ENCODE results near the gene GLYR1.

DNA sequence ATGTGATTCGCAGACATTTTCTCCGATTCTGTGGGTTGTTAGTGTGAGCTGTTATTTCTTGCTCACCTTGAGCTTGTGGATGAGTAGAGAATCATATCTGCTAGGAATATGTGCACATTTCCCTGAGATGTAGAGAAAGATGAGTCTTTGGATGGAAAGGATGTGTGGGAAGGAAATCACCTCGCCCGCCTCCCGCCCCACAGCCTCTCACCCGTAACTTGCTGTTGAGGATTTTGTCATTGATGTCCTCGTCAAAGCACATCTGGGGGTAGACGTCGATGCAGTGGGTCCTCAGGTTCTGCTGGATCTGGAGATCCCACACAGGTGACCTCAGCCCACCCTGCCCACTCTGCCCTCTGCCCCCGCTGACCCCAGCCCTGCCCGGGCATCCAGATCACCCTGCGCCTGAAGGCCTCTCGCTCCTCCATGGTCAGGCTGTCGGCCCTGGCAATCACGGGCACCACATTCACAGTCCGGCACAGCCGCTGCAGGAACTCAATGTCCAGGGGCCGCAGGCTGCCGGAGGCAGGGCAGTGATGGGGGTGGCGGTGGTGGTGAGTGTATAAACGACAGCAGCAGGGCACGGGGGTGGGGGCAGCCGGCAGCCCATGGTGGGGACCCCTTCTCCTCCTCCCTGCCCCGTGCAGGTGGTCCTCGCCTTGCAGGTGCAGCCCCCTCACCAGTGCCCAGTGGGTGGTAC lies 63.7 kb downstream of the GLYR1 start:
- TF ChIP-seq POLR2A (IDR thresholded peaks at IDR 0.05) (no peak), EP300 (IDR thresholded peaks at IDR 0.05) (no peak), POLR2AphosphoS5 (IDR thresholded peaks at IDR 0.05) (no peak)
- TF ChIP-seq, protein P1, sequence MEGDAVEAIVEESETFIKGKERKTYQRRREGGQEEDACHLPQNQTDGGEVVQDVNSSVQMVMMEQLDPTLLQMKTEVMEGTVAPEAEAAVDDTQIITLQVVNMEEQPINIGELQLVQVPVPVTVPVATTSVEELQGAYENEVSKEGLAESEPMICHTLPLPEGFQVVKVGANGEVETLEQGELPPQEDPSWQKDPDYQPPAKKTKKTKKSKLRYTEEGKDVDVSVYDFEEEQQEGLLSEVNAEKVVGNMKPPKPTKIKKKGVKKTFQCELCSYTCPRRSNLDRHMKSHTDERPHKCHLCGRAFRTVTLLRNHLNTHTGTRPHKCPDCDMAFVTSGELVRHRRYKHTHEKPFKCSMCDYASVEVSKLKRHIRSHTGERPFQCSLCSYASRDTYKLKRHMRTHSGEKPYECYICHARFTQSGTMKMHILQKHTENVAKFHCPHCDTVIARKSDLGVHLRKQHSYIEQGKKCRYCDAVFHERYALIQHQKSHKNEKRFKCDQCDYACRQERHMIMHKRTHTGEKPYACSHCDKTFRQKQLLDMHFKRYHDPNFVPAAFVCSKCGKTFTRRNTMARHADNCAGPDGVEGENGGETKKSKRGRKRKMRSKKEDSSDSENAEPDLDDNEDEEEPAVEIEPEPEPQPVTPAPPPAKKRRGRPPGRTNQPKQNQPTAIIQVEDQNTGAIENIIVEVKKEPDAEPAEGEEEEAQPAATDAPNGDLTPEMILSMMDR (IDR thresholded peaks at IDR 0.05): no peak

Measured in gastroesophageal sphincter (tissue), 3 donors.